SU-DHL-6 (cell line): ENCODE results near the gene LGR6.

Experiments used
- H2AFZ ChIP-seq: fragments of 200-600 bp; sonication (generic); 2 replicates; pipeline ENCODE4 v1.6.1; 2014; ENCODE audit warnings: low read depth, mild to moderate bottlenecking, moderate library complexity, mixed read lengths, antibody characterized with exemption, low read length; ENCODE audit not compliant: severe bottlenecking
- H3F3A ChIP-seq: fragments of 200-600 bp; shearing (Covaris generic); 2 replicates; pipeline ENCODE4 v1.6.0; 2016; ENCODE audit warnings: antibody characterized with exemption, mild to moderate bottlenecking; ENCODE audit not compliant: insufficient read depth
- H3K27ac ChIP-seq: fragments of 200-600 bp; sonication (generic); 2 replicates; pipeline ENCODE4 v1.5.1; 2016; ENCODE audit warnings: low read depth, mild to moderate bottlenecking, low read length, moderate library complexity, mixed read lengths
- H3K27me3 ChIP-seq: fragments of 200-600 bp; sonication (generic), shearing (Covaris generic); 2 replicates; pipeline ENCODE4 v1.6.0; 2014; ENCODE audit warnings: mild to moderate bottlenecking, low read length
- H3K36me3 ChIP-seq: fragments of 200-600 bp; sonication (generic); 2 replicates; pipeline ENCODE4 v1.6.1; 2014; ENCODE audit warnings: mild to moderate bottlenecking, low read length, mixed read lengths
- H3K4me2 ChIP-seq: fragments of 300-600, 200-600 bp; shearing (Covaris generic), sonication (generic); 2 replicates; pipeline ENCODE4 v1.6.0; 2014; ENCODE audit warnings: low read length, low read depth, mild to moderate bottlenecking; ENCODE audit not compliant: poor library complexity, severe bottlenecking
- H3K4me3 ChIP-seq: fragments of 200-600 bp; sonication (generic); 2 replicates; pipeline ENCODE4 v1.5.1; 2014; ENCODE audit warnings: antibody characterized with exemption, low read length, mild to moderate bottlenecking, mixed read lengths; ENCODE audit not compliant: insufficient read depth, poor library complexity, severe bottlenecking
- H3K79me2 ChIP-seq: fragments of 200-600 bp; sonication (generic); 2 replicates; pipeline ENCODE4 v1.6.1; 2014; ENCODE audit warnings: mild to moderate bottlenecking, low read length, moderate library complexity; ENCODE audit not compliant: insufficient read depth
- H3K9ac ChIP-seq: fragments of 200-600 bp; sonication (generic); 2 replicates; pipeline ENCODE4 v1.7.0; 2014; ENCODE audit warnings: mild to moderate bottlenecking, low read length
- H3K9me2 ChIP-seq: fragments of 200-600 bp; sonication (generic); replicated peaks from 2 replicates; pipeline ENCODE4 v1.6.1; 2014; ENCODE audit warnings: low read length; ENCODE audit not compliant: insufficient read depth
- H3K9me3 ChIP-seq: fragments of 200-600 bp; sonication (generic); 2 replicates; pipeline ENCODE4 v1.6.1; 2014; ENCODE audit warnings: low read length, mixed read lengths; ENCODE audit not compliant: insufficient read depth
- H4K20me1 ChIP-seq: fragments of 200-600 bp; sonication (generic); 2 replicates; pipeline ENCODE4 v1.6.1; 2014; ENCODE audit warnings: low read depth, mild to moderate bottlenecking, antibody characterized with exemption, low read length, moderate library complexity, mixed read lengths
- EZH2phosphoT487 ChIP-seq: fragments of 200-600 bp; sonication (generic), shearing (Covaris generic); conservative IDR thresholded peaks from 2 replicates; pipeline ENCODE4 v1.6.1; 2018; ENCODE audit warnings: mild to moderate bottlenecking, antibody characterized with exemption, low read length, moderate library complexity, mixed read lengths
- TF ChIP-seq, protein P1 (sequence below): fragments of 200-600 bp; sonication (generic); IDR thresholded peaks from one replicate; pipeline ENCODE4 v1.5.1; 2017; ENCODE audit warnings: antibody characterized with exemption, mild to moderate bottlenecking, low read length, moderate library complexity; ENCODE audit not compliant: insufficient read depth, poor library complexity, severe bottlenecking

LGR6 gene

DNA sequence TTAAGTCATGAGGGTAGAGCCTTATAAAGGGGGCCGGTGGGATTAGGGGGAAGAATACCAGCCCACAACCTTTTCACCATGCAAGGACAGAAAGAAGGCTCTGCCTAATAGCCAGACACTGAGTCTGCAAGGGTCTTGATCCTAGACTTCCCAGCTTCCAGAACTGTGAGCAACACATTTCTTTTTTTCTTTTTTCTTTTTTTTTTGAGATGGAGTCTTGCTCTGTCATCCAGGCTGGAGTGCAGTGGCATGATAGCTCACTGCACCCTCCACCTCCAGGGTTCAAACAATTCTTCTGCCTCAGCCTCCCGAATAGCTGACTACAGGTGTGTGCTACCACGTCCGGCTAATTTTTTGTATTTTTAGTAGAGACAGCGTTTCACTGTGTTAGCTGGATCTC is 47.3 kb upstream of the LGR6 start:
- no peak overlapping the region for H3K9ac ChIP-seq
- no peaks in the 10 kb centered on the region for H3K9me3 ChIP-seq
- H3K79me2 ChIP-seq = peaks cover 27% of the 10 kb centered on the region
- TF ChIP-seq EZH2phosphoT487 = no peak
- TF ChIP-seq, protein P1, sequence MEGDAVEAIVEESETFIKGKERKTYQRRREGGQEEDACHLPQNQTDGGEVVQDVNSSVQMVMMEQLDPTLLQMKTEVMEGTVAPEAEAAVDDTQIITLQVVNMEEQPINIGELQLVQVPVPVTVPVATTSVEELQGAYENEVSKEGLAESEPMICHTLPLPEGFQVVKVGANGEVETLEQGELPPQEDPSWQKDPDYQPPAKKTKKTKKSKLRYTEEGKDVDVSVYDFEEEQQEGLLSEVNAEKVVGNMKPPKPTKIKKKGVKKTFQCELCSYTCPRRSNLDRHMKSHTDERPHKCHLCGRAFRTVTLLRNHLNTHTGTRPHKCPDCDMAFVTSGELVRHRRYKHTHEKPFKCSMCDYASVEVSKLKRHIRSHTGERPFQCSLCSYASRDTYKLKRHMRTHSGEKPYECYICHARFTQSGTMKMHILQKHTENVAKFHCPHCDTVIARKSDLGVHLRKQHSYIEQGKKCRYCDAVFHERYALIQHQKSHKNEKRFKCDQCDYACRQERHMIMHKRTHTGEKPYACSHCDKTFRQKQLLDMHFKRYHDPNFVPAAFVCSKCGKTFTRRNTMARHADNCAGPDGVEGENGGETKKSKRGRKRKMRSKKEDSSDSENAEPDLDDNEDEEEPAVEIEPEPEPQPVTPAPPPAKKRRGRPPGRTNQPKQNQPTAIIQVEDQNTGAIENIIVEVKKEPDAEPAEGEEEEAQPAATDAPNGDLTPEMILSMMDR = no peak
- no peak overlapping the region for H2AFZ ChIP-seq
- H3F3A ChIP-seq = peaks cover 16% of the 10 kb centered on the region
- no peaks in the 10 kb centered on the region for H3K27me3 ChIP-seq
- no peak overlapping the region for H3K4me3 ChIP-seq
- no peak overlapping the region for H3K27ac ChIP-seq
- no peaks in the 10 kb centered on the region for H3K36me3 ChIP-seq
- H3K4me2 ChIP-seq = no peak overlapping the region
- H3K9me2 ChIP-seq = no peaks in the 10 kb centered on the region
- H4K20me1 ChIP-seq = no peaks in the 10 kb centered on the region

GRCh38 chr1:202146993-202147392 is 46.6 kb upstream of the LGR6 start:
- Histone ChIP-seq H3K9ac (no peak overlapping the region), H4K20me1 (no peaks in the 10 kb centered on the region), H3K9me2 (no peaks in the 10 kb centered on the region), H3K9me3 (no peaks in the 10 kb centered on the region), H3F3A (peaks cover 16% of the 10 kb centered on the region), H3K27me3 (no peaks in the 10 kb centered on the region), H2AFZ (no peak overlapping the region), H3K4me2 (no peak overlapping the region), H3K79me2 (peaks cover 20% of the 10 kb centered on the region), H3K4me3 (no peak overlapping the region), H3K27ac (no peak overlapping the region), H3K36me3 (no peaks in the 10 kb centered on the region)
- TF ChIP-seq, protein P1 = no peak
- TF ChIP-seq EZH2phosphoT487 = no peak

DNA sequence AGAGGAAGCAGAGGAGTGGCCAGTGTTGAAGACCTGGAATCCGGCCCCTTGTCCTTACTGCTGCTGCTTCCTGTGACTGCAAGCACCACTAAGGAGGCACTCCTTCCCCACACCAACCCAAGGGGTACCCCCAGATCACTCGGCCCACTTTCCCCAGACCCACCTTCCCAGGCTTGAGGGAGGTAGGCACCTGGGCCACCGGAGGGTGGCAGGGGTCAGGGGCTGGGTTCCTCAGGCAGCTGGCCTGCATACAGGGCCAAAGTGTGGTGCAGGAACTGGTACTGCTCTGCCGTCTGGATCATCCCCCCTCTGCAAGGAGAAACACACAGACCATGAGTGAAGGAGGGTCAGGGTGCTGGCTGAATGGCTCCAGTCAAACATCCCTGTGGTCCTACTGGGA is 45.2 kb upstream of the LGR6 start:
- peaks cover 7% of the 10 kb centered on the region for H3K79me2 ChIP-seq
- no peaks in the 10 kb centered on the region for H3K9me3 ChIP-seq
- no peak overlapping the region for H3K9ac ChIP-seq
- no peaks in the 10 kb centered on the region for H4K20me1 ChIP-seq
- no peaks in the 10 kb centered on the region for H3K27me3 ChIP-seq
- no peak overlapping the region for H3K27ac ChIP-seq
- TF ChIP-seq, protein P1 = no peak
- TF ChIP-seq EZH2phosphoT487 = no peak
- H3F3A ChIP-seq = peaks cover 16% of the 10 kb centered on the region
- no peaks in the 10 kb centered on the region for H3K36me3 ChIP-seq
- no peak overlapping the region for H3K4me3 ChIP-seq
- no peak overlapping the region for H3K4me2 ChIP-seq
- H3K9me2 ChIP-seq = no peaks in the 10 kb centered on the region
- H2AFZ ChIP-seq = no peak overlapping the region

DNA sequence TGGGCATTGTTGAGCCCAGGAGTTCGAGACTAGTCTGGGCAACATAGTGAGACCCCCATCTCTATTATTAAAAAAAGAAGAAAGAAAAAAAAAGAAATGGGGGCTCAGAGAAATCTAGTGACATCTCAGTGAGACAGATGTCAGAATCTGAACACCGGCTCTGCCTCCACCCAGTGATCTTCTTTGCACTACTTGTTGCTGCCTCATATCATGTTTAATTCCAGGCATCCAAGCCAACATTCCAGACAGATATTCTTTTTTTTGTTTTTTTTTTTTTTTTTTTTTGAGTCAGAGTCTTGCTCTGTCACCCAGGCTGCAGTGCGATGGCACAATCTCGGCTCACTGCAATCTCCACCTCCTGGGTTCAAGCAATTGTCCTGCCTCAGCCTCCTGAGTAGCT is 44.0 kb upstream of the LGR6 start:
- Histone ChIP-seq H2AFZ (no peak overlapping the region), H3K4me3 (no peak overlapping the region), H3K9me3 (no peaks in the 10 kb centered on the region), H3K36me3 (no peaks in the 10 kb centered on the region), H3K9ac (no peak overlapping the region), H3F3A (peaks cover 16% of the 10 kb centered on the region), H4K20me1 (no peaks in the 10 kb centered on the region), H3K9me2 (no peaks in the 10 kb centered on the region), H3K4me2 (no peak overlapping the region), H3K27me3 (no peaks in the 10 kb centered on the region), H3K79me2 (no peaks in the 10 kb centered on the region), H3K27ac (no peak overlapping the region)
- no peak for TF ChIP-seq EZH2phosphoT487
- TF ChIP-seq, protein P1 = no peak
